ENCODE measurements around the gene FAM184A.

GRCh38 chr6:119060255-119060907 is 18.1 kb downstream of the FAM184A start:
- TF ChIP-seq CTCF (IDR thresholded peaks at IDR 0.05) (no peak), EZH2phosphoT487 (IDR thresholded peaks at IDR 0.05) (no peak)

Measured in neural progenitor cell (in vitro differentiated cells).